22Rv1 (cell line): ENCODE data around the gene HPDL.
A peak's percentile ranks its signal among the peaks of the same experiment; 100 is the strongest.

ENCODE experiments used
- H3K27ac ChIP-seq: fragments of 450-650 bp; 2 replicates; pipeline ENCODE4 v1.5.1; 2017
- CTCF ChIP-seq: fragments of 450-650 bp; IDR thresholded peaks from 2 replicates; pipeline ENCODE4 v1.5.1; 2017; ENCODE audit warnings: mild to moderate bottlenecking
- ZFX ChIP-seq: fragments of 450-650 bp; IDR thresholded peaks from 2 replicates; pipeline ENCODE4 v1.6.1; 2017; ENCODE audit warnings: antibody characterized with exemption, borderline replicate concordance

Gene HPDL

GRCh38 chr1:45306905-45307304, 19.8 kb upstream of the HPDL start:
- no peak overlapping the region for H3K27ac ChIP-seq

GRCh38 chr1:45314266-45314665, 12.4 kb upstream of the HPDL start:
- H3K27ac ChIP-seq, result peak overlapping the region; percentile 66
- TF ChIP-seq CTCF, result no peak
- TF ChIP-seq ZFX, result no peak

More at GRCh38 chr1:45306905-45307304, 19.8 kb upstream of the HPDL start:
- no peak for TF ChIP-seq CTCF
- no peak for TF ChIP-seq ZFX

GRCh38 chr1:45317166-45317565, 9.5 kb upstream of the HPDL start:
- H3K27ac ChIP-seq, result no peak overlapping the region
- TF ChIP-seq CTCF (no peak), ZFX (no peak)

- H3K27ac ChIP-seq, result no peak overlapping the region
- TF ChIP-seq ZFX, result no peak
- no peak for TF ChIP-seq CTCF
These were observed 6.9 kb upstream of the HPDL start for GRCh38 chr1:45319761-45320160.

GRCh38 chr1:45321444-45321843, 5.3 kb upstream of the HPDL start:
- no peak for TF ChIP-seq CTCF
- TF ChIP-seq ZFX, result no peak
- no peak overlapping the region for H3K27ac ChIP-seq

- TF ChIP-seq ZFX, result no peak
- TF ChIP-seq CTCF, result no peak
- no peak overlapping the region for H3K27ac ChIP-seq
These were observed 4.1 kb upstream of the HPDL start for GRCh38 chr1:45322486-45323040.

- TF ChIP-seq ZFX, result no peak
- TF ChIP-seq CTCF, result no peak
- H3K27ac ChIP-seq, result no peak overlapping the region
These were observed 716 bp upstream of the HPDL start for GRCh38 chr1:45325851-45326506.
